Left lung (tissue), 10 donors: ENCODE data around the gene GRM5. TPM values are rescaled to one million over a fixed set of nuclear protein-coding genes. Genes with fewer than 3 reads are reported as not detected.

Source experiments
- ATAC-seq: fragments of 200-7000 bp; cut with Tn5 transposase; one replicate; pipeline ENCODE4 v1.9.1; 2020; ENCODE audit warnings: moderate library complexity
- DNase-seq, 4 donors: peaks; one replicate each; pipeline ENCODE4 v3.0.0-alpha.2; 2013 to 2020
- H3K27ac ChIP-seq, 2 donors: fragments of 200-600 bp; sonication (generic) in 1 of 2; one replicate each; pipeline versions ENCODE4 v1.5.0 to v1.8.0; 2020 to 2021
- H3K27me3 ChIP-seq, 2 donors: fragments of 200-600 bp; sonication (generic) in 1 of 2; one replicate each; pipeline versions ENCODE4 v1.5.0 to v1.8.0; 2020 to 2021
- H3K36me3 ChIP-seq, 2 donors: fragments of 200-600 bp; sonication (generic) in 1 of 2; one replicate each; pipeline versions ENCODE4 v1.5.0 to v1.8.0; 2020 to 2021
- H3K4me1 ChIP-seq, 2 donors: fragments of 200-600 bp; one replicate each; pipeline ENCODE4 v1.8.0; 2021
- H3K4me3 ChIP-seq, 2 donors: fragments of 200-600 bp; sonication (generic) in 1 of 2; one replicate each; pipeline versions ENCODE4 v1.5.0 to v1.8.0; 2020 to 2021; ENCODE audit warnings: mild to moderate bottlenecking in 1 of 2
- H3K9me3 ChIP-seq, 2 donors: fragments of 200-600 bp; sonication (generic) in 1 of 2; one replicate each; pipeline versions ENCODE4 v1.5.0 to v1.8.0; 2020 to 2021
- intact Hi-C, 2 donors: fragments of 100-400 bp; cut with DNase I; formaldehyde crosslinking; loops; one replicate each; pipeline versions ENCODE4 v1.11.2 to v1.14.2; 2022
- polyA plus RNA-seq, 6 donors: library from polyadenylated mRNA; unstranded; fragments of 120-200 nt; gene quantifications; one replicate each; pipeline ENCODE4 v1.2.1, GENCODE V29; 2013; ENCODE audit not compliant: insufficient read length in 6 of 6
- total RNA-seq, 2 donors: library from RNA; stranded (reverse); fragmentation: NEBNext Ultra II Directional; extraction: Animal tissue kit (Norgen Biotek cat#: 25700); gene quantifications; one replicate each; pipeline ENCODE4 v1.2.1, GENCODE V29; 2021
- TF ChIP-seq, protein P1 (sequence below), 2 donors: fragments of 200-600 bp; sonication (generic) in 1 of 2; IDR thresholded peaks; one replicate each; pipeline versions ENCODE4 v1.5.0 to v1.8.0; 2021; ENCODE audit warnings: antibody characterized with exemption in 2 of 2
- donor health status: DM: no; HTN: yes; CAD: no.
- donor health status: DM: no; HTN: no; CAD: no.

GRM5 gene
- total and polyA plus RNA-seq, 8 donors: 0.03 to 0.08 (median 0.04) TPM; not detected in 4

- Histone ChIP-seq H3K4me3 (no peak overlapping the region), H3K9me3 (no peaks in the 10 kb centered on the region), H3K36me3 (no peaks in the 10 kb centered on the region), H3K4me1 (no peaks in the 10 kb centered on the region), H3K27me3 (no peaks in the 10 kb centered on the region), H3K27ac (no peak overlapping the region)
- TF ChIP-seq, protein P1, sequence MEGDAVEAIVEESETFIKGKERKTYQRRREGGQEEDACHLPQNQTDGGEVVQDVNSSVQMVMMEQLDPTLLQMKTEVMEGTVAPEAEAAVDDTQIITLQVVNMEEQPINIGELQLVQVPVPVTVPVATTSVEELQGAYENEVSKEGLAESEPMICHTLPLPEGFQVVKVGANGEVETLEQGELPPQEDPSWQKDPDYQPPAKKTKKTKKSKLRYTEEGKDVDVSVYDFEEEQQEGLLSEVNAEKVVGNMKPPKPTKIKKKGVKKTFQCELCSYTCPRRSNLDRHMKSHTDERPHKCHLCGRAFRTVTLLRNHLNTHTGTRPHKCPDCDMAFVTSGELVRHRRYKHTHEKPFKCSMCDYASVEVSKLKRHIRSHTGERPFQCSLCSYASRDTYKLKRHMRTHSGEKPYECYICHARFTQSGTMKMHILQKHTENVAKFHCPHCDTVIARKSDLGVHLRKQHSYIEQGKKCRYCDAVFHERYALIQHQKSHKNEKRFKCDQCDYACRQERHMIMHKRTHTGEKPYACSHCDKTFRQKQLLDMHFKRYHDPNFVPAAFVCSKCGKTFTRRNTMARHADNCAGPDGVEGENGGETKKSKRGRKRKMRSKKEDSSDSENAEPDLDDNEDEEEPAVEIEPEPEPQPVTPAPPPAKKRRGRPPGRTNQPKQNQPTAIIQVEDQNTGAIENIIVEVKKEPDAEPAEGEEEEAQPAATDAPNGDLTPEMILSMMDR (IDR thresholded peaks at IDR 0.05): no peak
- DNase-seq (no peak), ATAC-seq (no peak)
- intact Hi-C loops: no loop called here
Observed at GRCh38 chr11:88623531-88623930, 442.3 kb downstream of the GRM5 start.

GRCh38 chr11:88620568-88621130 is 445.1 kb downstream of the GRM5 start:
- Histone ChIP-seq H3K27me3 (no peaks in the 10 kb centered on the region), H3K4me1 (no peaks in the 10 kb centered on the region), H3K4me3 (no peak overlapping the region), H3K9me3 (no peaks in the 10 kb centered on the region), H3K36me3 (no peaks in the 10 kb centered on the region), H3K27ac (no peak overlapping the region)
- DNase-seq: no peak
- TF ChIP-seq, protein P1 (IDR thresholded peaks at IDR 0.05): no peak
- ATAC-seq: no peak
- intact Hi-C loops: no loop called here

DNA sequence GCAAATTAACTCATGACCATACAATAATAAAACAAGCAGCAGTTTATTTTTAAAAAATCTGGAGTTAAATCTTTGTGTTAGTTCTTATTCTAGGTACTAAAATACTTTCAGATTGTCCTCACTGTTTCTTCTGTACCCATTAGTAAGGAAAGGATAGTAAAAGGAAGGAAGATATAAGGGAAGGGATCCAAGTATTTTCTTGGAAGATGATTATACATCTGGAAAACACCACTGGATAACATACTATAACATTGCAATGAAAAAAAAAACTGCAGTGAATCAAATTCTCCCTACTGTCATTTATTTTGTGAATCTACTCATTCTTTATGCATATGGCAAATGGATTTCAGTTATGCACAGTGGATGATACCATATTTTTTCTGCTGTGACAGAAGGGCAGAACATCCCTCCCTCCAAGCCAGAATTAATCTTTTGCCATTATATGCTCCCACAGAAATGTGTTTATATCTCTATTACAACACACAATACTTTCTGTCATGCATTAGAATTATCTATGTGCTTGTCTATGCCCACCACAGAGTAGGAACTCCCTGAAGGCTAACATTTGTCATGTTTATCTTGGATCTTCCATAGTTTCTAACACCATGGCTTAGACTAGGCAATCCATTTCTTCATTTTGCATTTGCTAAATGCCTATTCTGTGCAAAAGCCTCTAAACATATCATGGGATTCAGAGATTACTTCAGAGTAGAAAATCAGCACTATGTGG is 446.0 kb downstream of the GRM5 start:
- Histone ChIP-seq H3K4me1 (no peaks in the 10 kb centered on the region), H3K9me3 (no peaks in the 10 kb centered on the region), H3K27me3 (no peaks in the 10 kb centered on the region), H3K4me3 (no peak overlapping the region), H3K36me3 (no peaks in the 10 kb centered on the region), H3K27ac (no peak overlapping the region)
- TF ChIP-seq, protein P1 (IDR thresholded peaks at IDR 0.05): no peak
- ATAC-seq (no peak), DNase-seq (no peak)
- intact Hi-C loops: no loop called here

DNA sequence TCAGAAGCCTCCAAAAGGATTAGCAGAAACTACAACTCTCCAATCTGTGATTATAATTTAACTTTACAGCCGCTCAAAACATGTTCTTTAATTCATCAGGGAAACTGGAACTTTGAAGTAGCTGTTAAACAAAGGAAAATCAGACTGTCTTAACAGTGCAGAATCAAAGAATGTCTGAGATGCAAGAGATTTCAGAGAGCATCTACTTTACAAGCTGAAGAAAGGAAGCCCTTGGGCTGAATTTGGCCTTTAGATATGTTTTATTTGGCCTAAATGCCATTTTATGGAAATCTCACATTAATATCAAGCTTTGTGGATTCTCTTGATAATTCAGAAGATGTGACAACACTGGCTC is 446.7 kb downstream of the GRM5 start:
- H3K4me3 ChIP-seq: no peak overlapping the region
- H3K36me3 ChIP-seq: no peaks in the 10 kb centered on the region
- no peaks in the 10 kb centered on the region for H3K4me1 ChIP-seq
- DNase-seq: no peak
- no peaks in the 10 kb centered on the region for H3K9me3 ChIP-seq
- TF ChIP-seq, protein P1 (IDR thresholded peaks at IDR 0.05): no peak
- intact Hi-C loops: no loop called here
- H3K27me3 ChIP-seq: no peaks in the 10 kb centered on the region
- H3K27ac ChIP-seq: no peak overlapping the region
- ATAC-seq: no peak

DNA sequence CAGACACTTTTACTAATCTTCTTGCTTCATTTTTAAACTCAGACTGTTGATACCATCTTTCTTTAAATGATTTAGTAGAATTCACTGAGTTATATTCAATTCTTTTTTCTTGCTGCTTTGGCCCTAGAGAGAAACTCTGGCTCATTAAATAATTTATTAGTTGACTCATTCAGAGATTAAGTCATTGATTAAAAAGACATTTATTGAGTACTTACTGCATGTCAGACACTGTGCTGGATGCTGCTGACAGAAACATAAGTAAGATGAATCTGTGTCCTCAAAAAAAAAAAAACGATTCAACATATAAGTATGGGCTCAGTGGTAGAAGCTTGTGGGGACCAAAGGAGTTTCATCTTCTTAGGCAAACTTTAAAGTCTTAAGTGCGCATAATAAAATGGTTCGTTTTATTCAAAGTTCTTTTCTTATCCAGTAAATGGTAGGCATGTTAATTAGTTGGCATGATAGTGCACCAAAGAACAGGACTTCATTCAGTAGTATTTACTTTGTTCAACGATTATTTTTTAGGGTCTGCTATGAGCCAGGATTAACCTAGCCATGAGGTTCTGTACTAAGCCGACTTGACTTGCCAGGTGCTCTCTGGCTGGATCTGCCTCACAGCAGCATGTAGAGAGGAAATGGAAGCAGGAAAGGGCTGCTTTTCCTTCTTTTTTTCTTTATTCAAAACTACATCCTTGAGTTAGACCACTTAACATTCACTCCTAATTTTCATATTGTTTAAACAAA is 447.3 kb downstream of the GRM5 start:
- H3K4me1 ChIP-seq: no peaks in the 10 kb centered on the region
- H3K27ac ChIP-seq: no peak overlapping the region
- intact Hi-C loops: no loop called here
- DNase-seq (no peak), ATAC-seq (no peak)
- H3K4me3 ChIP-seq: no peak overlapping the region
- TF ChIP-seq, protein P1 (IDR thresholded peaks at IDR 0.05): no peak
- no peaks in the 10 kb centered on the region for H3K27me3 ChIP-seq
- no peaks in the 10 kb centered on the region for H3K9me3 ChIP-seq
- no peaks in the 10 kb centered on the region for H3K36me3 ChIP-seq
